Right cardiac atrium (tissue), 5 donors: ENCODE measurements around the gene PDSS2. TPM values are rescaled to one million over a fixed set of nuclear protein-coding genes. Genes with fewer than 3 reads are reported as not detected.
"Not testable (repeated sequence)": the region's sequence is repeated elsewhere in the genome, so short reads cannot be mapped to it uniquely, and the experiment has no call there.

Experiments
- ATAC-seq, 2 donors: fragments of 200-7000 bp; cut with Tn5 transposase; one replicate each; pipeline versions ENCODE4 v1.8.0 to v1.9.1; 2020; ENCODE audit warnings: moderate library complexity in 2 of 2, mild to moderate bottlenecking in 1 of 2
- DNase-seq, 3 donors: peaks; one replicate each; pipeline ENCODE4 v3.0.0-alpha.2; 2020
- H3K27ac ChIP-seq: one replicate; pipeline ENCODE4 v1.5.1; 2013; ENCODE audit warnings: mild to moderate bottlenecking, low read length, control low read depth, moderate library complexity
- H3K27me3 ChIP-seq: one replicate; pipeline ENCODE4 v1.6.1; 2013; ENCODE audit not compliant: control insufficient read depth, insufficient read depth
- H3K4me1 ChIP-seq: one replicate; pipeline ENCODE4 v1.6.1; 2013; ENCODE audit warnings: low read length; ENCODE audit not compliant: control insufficient read depth, insufficient read depth
- H3K4me3 ChIP-seq: one replicate; pipeline ENCODE4 v1.5.1; 2013; ENCODE audit warnings: low read length, control low read depth
- H3K9me3 ChIP-seq: one replicate; pipeline ENCODE4 v1.6.1; 2013; ENCODE audit warnings: low read length; ENCODE audit not compliant: control insufficient read depth
- WGBS: extraction: QIAGEN DNeasy Blood & Tissue Kit; methylation state at CpG from one replicate; pipeline ENCODE4 v1.1.7; 2013; 5-methylcytosine and 5-hydroxymethylcytosine counted together
- intact Hi-C, 4 donors: fragments of 100-400 bp; cut with DNase I; formaldehyde crosslinking; loops; one replicate each; pipeline versions ENCODE4 v1.11.0 to v1.14.0; 2022 to 2023
- polyA plus RNA-seq: library from polyadenylated mRNA; stranded (reverse); fragments of 200-250 nt; gene quantifications from one replicate; pipeline ENCODE4 v1.2.3, GENCODE V29; 2013
- total RNA-seq, 4 donors: library from RNA; stranded (reverse); fragmentation: NEBNext Ultra II Directional; extraction: Animal tissue kit (Norgen Biotek cat#: 25700); gene quantifications; one replicate each; pipeline ENCODE4 v1.2.1, GENCODE V29; 2021
- donor health status: healthy with polysubstance abuse.
- donor health status: DM: no; HTN: yes; CAD: no.
- donor health status: DM: no; HTN: no; CAD: no.
- donor health status: DM: no; HTN: yes; CAD: no; lungs with severe emphysema.
- donor health status: DM: yes; HTN: yes; CAD: no.

The PDSS2 gene
- total and polyA plus RNA-seq, 5 donors, result 10.0 to 15.5 (median 13.6) TPM

DNA sequence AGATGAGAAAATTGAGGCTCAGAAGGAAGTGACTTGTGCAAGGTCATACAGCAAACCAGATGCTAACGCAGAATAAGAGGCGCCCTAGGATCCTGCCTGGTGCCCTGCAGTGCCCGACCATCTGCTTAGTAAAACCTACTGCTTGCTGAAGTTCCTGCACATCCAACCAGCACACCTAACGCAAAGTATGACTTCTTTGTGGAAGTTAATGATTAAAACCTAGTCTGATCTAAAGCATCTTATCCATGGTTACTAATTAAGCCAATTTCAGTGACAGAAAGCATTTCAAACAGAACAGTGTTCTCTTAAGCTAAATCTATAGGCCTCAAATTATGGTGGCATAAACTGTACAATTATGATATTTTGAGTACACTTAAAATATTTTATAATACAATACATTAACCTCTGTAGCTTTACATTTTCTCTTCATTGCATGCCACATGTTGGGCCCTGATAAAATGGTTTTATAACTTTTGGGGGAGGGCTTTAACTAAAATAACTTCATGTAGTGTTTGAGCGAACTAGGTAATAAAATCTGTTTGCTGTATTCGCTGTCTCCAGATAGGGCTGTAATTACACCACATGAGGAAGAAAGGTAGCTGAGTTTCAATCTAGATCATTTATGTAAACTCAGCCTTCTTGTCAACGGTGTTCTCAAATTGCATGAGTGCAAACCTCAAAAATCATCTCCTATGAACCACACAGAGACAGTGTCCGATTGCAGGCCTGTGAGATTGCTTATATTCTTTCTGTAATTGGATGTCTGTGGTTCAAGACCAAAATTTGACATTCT, 306.5 kb downstream of the PDSS2 start:
- 93% methylated on average over 8 of the region's 8 CpGs for WGBS
- H3K27me3 ChIP-seq, result no peaks in the 10 kb centered on the region
- DNase-seq (no peak), ATAC-seq (no peak)
- H3K4me3 ChIP-seq, result no peak overlapping the region
- no peak overlapping the region for H3K27ac ChIP-seq
- intact Hi-C loops, result no loop called here
- H3K9me3 ChIP-seq, result no peaks in the 10 kb centered on the region
- H3K4me1 ChIP-seq, result no peaks in the 10 kb centered on the region

DNA sequence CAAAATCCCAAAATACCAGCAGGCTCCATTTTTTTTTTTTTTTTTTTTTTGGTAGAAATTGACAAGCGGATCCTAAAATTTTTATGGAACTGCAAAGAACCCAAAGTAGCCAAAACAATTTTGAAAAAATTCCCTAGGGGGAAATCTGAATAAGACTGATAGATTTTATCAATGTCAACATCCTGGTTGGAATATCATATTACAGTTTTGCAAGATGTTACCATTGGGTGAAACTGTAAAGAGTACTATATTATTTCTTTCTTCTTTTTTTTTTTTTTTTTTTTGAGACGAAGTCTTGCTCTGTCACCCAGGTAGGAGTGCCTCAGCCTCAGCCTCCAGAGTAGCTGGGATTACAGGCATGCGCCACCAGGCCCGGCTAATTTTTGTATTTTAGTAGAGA, 314.7 kb downstream of the PDSS2 start:
- no peak overlapping the region for H3K27ac ChIP-seq
- intact Hi-C loops, result no loop called here
- ATAC-seq (no peak), DNase-seq (no peak)
- no peaks in the 10 kb centered on the region for H3K4me1 ChIP-seq
- no peaks in the 10 kb centered on the region for H3K9me3 ChIP-seq
- no peak overlapping the region for H3K4me3 ChIP-seq
- no peaks in the 10 kb centered on the region for H3K27me3 ChIP-seq
- WGBS, result 90% methylated on average over 4 of the region's 4 CpGs

DNA sequence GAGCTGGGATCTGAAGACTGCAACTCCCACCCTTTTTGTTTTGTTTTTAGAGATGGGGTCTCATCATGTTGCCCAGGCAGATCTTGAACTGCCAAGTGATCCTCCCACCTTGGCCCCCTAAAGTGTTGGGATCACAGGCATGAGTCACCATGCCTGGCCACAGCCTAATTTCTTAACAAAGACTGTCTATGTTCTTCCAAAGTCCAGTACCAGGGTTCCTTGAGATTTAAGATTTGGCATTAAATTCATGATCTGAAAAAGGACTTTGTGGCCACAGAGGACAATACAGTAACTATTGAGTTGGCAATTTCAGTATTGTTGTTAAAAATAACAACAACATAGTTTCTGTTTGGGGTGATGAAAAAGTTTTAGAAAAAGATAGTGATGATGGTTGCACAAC, 315.4 kb downstream of the PDSS2 start:
- H3K27ac ChIP-seq, result no peak overlapping the region
- H3K4me1 ChIP-seq, result no peaks in the 10 kb centered on the region
- H3K27me3 ChIP-seq, result no peaks in the 10 kb centered on the region
- H3K9me3 ChIP-seq, result no peaks in the 10 kb centered on the region
- intact Hi-C loops, result no loop called here
- no peak overlapping the region for H3K4me3 ChIP-seq
- DNase-seq (no peak), ATAC-seq (no peak)

DNA sequence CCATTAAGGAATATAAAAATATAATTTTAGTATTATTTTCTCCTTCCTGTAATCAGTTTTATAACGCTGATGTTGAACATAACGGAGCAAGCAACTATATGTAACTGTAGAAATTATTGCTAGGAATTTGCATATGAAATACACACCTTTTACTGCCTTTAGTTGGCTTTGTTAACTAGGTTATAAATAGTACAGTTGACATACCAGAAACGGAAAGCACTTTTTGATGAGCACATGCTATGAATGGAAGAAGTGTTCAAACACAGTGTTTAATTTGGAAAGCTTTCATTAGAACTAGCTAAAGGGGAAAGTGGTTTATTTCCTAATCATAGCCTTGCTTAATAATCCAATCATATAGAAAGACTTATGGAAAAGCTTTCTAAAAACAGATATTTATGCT, 318.8 kb downstream of the PDSS2 start:
- no peaks in the 10 kb centered on the region for H3K9me3 ChIP-seq
- ATAC-seq, result no peak
- DNase-seq, result no peak
- no peaks in the 10 kb centered on the region for H3K4me1 ChIP-seq
- intact Hi-C loops, result no loop called here
- 71% methylated on average over 3 of the region's 3 CpGs for WGBS
- H3K27me3 ChIP-seq, result no peaks in the 10 kb centered on the region
- H3K27ac ChIP-seq, result no peak overlapping the region
- H3K4me3 ChIP-seq, result no peak overlapping the region

DNA sequence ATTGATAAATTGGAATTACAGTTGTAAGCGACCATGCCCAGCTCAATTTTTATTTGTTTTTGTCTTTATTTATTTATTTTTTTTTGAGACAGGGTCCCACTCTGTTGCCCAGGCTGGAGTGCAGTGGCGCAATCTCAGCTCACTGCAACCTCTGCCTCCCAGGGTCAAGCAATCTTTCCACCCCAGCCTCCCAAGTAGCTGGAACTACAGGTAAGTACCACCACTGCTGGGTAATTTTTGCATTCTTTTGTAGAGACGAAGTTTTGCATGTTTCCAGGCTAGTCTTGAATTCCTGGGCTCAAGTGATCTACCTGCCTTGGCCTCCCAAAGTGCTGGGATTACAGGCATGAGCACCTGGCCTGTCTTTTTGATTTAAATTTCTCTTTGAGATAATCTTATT, 323.0 kb downstream of the PDSS2 start:
- DNase-seq, H3K4me3 ChIP-seq, intact Hi-C loops, H3K4me1 ChIP-seq, H3K27me3 ChIP-seq, ATAC-seq, H3K27ac ChIP-seq, H3K9me3 ChIP-seq: not testable (repeated sequence)
- 87% methylated on average over 3 of the region's 3 CpGs for WGBS

DNA sequence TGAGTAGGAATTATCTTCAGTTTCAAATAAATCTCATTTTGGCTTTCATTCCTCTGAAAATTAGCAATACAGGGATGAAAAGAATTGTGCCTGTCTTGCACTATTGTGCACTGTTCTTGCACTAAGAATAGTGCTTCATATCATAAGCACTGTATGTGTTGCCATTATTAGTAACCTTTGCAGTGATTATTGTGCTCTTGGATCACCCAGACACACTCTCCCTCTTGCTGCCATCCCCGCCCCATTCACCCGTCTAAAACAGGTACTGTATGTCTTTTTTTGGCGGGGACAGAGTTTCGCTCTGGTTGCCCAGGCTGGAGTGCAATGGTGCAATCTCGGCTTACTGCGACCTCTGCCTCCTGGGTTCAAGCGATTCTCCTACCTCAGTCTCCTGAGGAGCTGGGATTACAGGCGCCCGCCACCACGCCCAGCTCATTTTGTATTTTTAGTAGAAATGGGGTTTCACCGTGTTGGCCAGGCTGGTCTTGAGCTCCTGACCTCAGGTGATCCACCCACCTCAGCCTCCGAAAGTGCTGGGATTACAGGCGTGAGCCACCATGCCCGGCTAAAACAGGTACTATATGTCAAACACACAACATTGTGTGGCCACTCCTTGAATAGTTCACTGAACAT, 324.2 kb downstream of the PDSS2 start:
- intact Hi-C loops, result not testable (repeated sequence)

DNA sequence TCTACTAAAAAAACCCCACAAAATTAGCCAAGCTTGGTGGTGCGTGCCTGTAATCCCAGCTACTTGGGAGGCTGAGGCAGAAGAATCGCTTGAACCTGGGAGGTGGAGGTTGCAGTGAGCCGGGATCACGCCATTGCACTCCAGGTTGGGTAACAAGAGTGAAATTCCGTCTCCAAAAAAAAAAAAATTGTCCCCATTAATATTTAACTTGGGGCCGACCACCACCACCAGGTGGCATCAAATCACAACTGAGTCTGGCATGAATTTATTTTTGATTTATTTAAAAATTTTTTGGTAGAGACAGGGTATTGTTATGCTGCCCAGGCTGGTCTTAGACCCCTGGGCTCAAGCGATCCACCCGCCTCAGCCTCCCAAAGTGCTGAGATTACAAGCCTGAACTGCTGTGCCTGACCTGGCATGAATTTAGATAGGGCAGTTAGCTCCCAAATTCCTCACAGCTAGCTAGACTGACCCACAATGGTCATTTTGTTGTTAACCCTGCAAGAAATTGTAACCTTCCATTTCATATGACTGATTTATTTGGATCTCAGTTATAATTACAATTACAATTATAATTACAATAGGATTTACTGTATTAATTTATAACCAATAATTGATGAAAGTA, 326.9 kb downstream of the PDSS2 start:
- H3K27ac ChIP-seq, result no peak overlapping the region
- H3K27me3 ChIP-seq, result no peaks in the 10 kb centered on the region
- no peak for ATAC-seq
- no peaks in the 10 kb centered on the region for H3K9me3 ChIP-seq
- H3K4me1 ChIP-seq, result no peaks in the 10 kb centered on the region
- intact Hi-C loops, result no loop called here
- no peak overlapping the region for H3K4me3 ChIP-seq
- 46% methylated on average over 8 of the region's 8 CpGs for WGBS
- DNase-seq, result peak in 2 of 3 donors; percentile 20 to 58

More for the DNA sequence above, 324.2 kb downstream of the PDSS2 start:
- H3K27ac ChIP-seq, H3K4me3 ChIP-seq, H3K27me3 ChIP-seq, H3K9me3 ChIP-seq, DNase-seq, ATAC-seq, H3K4me1 ChIP-seq: not testable (repeated sequence)
- WGBS, result 86% methylated on average over 14 of the region's 14 CpGs

DNA sequence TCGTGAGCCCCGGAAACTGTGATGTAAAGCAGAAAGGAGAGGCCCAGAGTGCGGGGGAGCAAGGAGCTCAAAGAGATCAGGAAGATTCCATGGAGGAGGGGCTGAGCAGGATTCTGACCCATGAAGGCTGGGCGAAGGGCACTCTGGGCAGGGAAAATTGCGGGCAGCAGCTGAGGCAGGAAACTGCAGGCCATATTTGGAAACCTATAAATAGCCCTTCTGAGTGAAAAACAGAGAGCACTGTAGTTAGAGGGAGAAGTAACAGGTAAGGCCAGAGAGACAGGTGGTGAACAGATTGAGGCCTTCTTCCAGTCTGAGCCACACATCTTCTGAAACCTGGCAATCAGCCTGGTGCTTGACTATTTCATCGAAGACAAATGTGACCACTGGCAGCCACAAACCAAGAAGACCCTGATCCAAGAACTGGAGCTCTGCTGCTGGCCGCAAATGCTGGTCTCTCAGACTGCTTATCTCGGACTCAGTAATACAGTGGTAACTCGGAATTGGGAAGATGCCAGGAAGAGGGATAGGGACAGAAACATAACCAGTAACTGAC, 329.9 kb downstream of the PDSS2 start:
- no peak for DNase-seq

DNA sequence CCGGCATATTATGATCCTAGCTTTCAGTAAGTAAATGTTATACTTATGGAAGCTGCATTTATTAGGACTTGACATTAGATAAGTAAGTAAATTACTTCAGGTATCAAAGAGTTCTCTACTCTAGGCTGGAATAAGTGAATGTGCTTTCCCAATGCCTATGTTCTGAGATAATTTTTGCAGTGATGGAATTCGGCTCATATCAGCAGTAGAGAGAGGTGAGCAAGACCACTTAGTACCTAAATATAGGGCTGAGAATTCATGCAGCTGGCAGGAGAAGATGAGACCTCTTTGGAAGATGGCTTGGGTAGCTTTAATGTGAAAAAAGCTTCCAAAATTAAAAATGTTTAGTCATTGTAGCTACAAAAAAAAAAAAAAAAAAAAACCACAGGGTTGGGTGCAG, 330.8 kb downstream of the PDSS2 start:
- Histone ChIP-seq H3K4me1 (no peaks in the 10 kb centered on the region), H3K9me3 (no peaks in the 10 kb centered on the region), H3K27me3 (no peaks in the 10 kb centered on the region), H3K4me3 (no peak overlapping the region), H3K27ac (no peak overlapping the region)
- no peak for ATAC-seq
- no peak for DNase-seq
- intact Hi-C loops, result no loop called here
- WGBS, result 73% methylated on average over 2 of the region's 2 CpGs

More for the DNA sequence above, 329.9 kb downstream of the PDSS2 start:
- WGBS, result 50% methylated on average over 9 of the region's 9 CpGs
- no peak for ATAC-seq
- Histone ChIP-seq H3K27ac (no peak overlapping the region), H3K27me3 (no peaks in the 10 kb centered on the region), H3K4me3 (no peak overlapping the region), H3K4me1 (no peaks in the 10 kb centered on the region), H3K9me3 (no peaks in the 10 kb centered on the region)
- intact Hi-C loops, result no loop called here

DNA sequence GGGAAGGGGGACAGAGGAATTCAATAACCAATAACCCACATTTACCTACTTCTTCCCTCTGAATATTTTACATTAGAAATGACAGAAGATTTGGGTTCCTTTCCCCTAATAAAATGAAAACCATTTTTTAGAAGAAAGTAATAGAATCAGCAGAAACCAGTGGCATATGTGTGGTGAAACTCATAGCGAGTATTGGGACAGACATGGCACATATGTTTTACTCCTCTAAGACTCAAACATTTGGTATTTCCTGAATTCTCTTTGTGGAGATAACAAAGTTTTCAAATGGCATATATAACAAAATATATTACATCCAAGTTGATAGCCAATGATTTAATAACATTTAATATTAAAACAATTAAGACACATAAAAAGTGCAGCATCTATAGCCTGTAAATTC, 331.2 kb downstream of the PDSS2 start:
- intact Hi-C loops, result no loop called here

DNA sequence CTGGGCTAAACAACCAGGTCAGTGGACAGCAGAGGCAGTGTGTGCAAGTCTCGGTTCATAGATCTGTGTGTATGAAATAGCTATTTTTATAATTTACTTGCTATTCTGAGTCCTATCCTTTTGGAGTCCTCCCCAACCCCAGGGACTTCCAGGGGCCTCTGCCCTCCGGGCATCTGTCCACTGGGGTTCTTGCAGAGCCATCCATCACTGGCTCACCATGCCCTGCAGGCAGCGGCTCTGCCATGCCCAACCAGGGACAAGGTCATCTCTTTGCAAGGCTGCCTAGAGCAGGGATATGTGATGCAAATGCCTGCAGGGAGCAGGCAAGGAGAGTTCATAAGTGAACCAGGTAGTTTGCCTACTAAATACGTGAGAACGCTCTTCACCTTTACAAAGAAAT, 333.6 kb downstream of the PDSS2 start:
- H3K4me1 ChIP-seq, result no peaks in the 10 kb centered on the region
- intact Hi-C loops, result no loop called here
- no peaks in the 10 kb centered on the region for H3K9me3 ChIP-seq
- 87% methylated on average over 5 of the region's 5 CpGs for WGBS
- H3K27ac ChIP-seq, result no peak overlapping the region
- DNase-seq (no peak), ATAC-seq (no peak)
- H3K27me3 ChIP-seq, result no peaks in the 10 kb centered on the region
- no peak overlapping the region for H3K4me3 ChIP-seq

More for the DNA sequence above, 331.2 kb downstream of the PDSS2 start:
- Histone ChIP-seq H3K4me1 (no peaks in the 10 kb centered on the region), H3K4me3 (no peak overlapping the region), H3K27me3 (no peaks in the 10 kb centered on the region), H3K27ac (no peak overlapping the region), H3K9me3 (no peaks in the 10 kb centered on the region)
- DNase-seq (no peak), ATAC-seq (no peak)
- 83% methylated on average over 1 of the region's 1 CpG for WGBS
